HFF-Myc (cell line): ENCODE data around the gene RGMB.

Experiments
- DNase-seq: peaks from one replicate; pipeline ENCODE4 v3.0.0-alpha.2; 2011; ENCODE audit warnings: low read depth; ENCODE audit errors: extremely low read depth
- H3K4me3 ChIP-seq: replicated peaks from 2 replicates; pipeline ENCODE4 v1.5.1; 2011; ENCODE audit warnings: low read depth, mild to moderate bottlenecking, control low read depth, low read length
- CTCF ChIP-seq: IDR thresholded peaks from 2 replicates; pipeline ENCODE4 v1.5.1; 2012; ENCODE audit warnings: mild to moderate bottlenecking, low read depth, low read length, control low read depth; ENCODE audit errors: missing control alignments

The RGMB gene

GRCh38 chr5:98773214-98773463, 324 bp upstream of the RGMB start:
- no peak for TF ChIP-seq CTCF
- no peak for DNase-seq
- peak overlapping the region; percentile 84 for H3K4me3 ChIP-seq

DNA sequence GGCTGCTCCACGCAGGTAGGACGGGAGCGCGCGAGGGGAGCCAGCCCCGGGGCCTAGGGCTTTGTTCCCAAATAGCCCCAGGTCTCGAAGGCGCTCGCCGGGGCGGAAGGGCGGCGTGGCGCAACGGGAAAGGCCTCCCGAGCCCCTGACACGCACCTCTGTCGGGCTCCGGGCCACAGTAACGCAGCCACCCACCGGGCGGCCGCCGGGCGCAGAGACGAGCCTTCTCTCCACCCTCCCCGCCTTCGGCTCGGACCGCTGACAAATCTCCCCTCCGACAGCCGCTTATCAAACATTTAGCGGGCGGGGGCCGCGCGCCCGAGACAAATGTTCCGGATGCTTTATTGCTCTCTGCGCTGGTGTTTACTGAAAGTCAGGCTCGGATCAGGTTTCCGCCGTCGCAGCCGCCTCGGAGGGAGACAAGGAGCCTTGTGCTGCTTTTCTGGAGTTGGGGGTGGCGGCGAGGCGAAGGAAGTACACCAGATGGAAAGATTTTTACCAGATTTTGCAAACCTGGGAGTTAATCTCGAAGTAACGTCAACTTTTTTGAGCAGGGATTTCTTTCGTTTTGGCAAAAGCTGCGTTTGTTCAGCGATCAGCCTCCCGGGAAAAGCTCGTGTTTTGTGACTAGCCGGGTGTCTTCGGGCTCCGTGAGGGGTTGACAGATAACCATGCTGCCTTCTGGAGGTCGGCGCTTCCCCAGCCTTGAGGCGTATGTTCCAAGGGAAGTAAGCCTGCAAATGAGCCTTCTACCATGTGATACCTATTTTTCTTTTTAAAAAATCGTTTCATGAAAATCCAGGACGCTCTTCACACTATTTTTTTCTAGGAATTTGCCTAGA, 950 bp downstream of the RGMB start:
- DNase-seq = no peak
- TF ChIP-seq CTCF = no peak

DNA sequence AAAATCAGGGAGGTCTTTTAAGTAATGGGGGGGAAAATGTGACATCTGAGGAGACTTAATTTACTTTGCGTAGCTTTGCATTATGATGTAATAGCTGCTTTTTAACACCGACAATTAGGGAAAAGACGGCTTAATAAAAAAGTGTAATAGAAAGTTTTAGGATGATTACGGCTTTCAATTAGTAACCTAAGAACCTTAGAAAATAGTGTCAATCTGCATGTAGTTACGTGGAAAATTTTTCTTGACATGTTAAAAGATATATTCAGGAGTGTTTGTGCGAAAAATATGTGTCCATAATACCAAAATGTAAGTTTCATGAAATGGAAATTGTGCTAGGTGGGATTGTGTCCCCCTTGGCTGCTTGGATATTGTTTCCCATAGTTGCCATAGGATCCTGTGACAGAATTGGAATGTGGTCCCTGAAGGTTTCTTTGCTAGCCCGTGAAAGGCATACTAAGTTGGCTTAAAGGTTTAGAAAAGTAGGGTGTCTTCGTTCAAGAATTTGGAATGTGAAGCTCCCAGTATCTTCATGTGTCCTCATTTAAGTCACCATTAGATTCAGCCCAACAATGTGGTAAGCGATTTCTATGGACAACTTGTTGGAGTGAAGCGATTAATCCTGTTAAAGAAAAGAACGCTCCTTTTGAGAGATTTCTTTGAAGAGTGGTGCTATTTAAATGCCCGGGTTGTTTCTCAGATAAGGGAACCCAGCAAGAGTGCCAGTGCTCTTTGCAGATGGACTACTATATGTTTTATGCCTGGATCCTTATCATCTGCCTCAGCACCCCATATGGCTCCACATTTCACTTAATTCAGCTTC, 2.0 kb downstream of the RGMB start:
- no peak for DNase-seq
- no peak for TF ChIP-seq CTCF
- peak overlapping the region; percentile 84 for H3K4me3 ChIP-seq

More for the DNA sequence above, 950 bp downstream of the RGMB start:
- peak overlapping the region; percentile 84 for H3K4me3 ChIP-seq

DNA sequence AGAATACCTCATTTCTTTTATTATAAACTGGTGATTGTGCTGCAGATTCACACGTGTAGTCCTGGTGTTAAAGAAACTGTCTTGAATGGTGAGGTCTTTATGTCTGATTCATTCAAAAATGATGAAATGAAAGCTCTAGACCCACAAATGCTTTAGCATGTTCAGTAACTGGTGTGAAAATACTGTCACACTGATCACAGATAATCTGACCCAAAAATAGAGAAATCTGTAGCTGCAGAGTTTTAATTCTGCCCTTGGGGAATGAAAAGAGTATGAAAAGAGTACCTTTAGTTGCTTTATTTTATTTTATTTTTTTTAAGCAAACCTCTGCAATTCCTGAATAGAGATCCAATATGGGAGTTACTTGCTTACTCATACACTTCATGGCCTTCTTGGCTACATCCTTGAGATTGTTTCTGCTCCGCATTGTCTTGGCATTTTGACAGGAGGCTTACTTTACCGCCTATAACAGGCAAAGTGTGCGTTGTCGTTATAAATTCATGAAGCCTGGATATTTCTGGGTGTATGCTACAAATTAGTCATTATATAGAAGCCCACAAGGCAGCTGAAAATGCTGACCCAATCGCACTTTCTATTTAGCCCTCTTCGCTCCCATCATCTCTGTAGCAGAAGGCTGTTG, 2.7 kb downstream of the RGMB start:
- H3K4me3 ChIP-seq = peak overlapping the region; percentile 84
- TF ChIP-seq CTCF = no peak
- no peak for DNase-seq

DNA sequence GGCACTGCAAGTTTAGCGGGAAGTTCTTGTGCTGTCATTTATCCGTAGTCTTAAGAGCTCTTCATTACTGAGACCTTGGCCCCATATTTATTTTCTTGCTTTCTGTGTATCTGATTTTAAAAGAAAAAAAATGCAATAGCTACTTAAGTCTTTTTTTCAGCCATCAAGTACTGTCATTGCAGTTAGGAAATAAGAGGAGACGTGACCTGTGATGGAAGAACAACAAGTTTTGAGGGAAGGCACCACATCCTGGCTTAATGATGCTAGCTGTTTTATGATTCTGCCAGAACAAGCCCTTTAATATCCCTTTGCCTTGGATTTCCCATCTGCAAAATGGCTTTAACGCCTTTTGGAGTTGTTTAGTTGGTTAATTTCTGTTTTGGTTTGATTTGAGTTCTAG, 3.8 kb downstream of the RGMB start:
- peak overlapping the region; percentile 84 for H3K4me3 ChIP-seq
- no peak for TF ChIP-seq CTCF
- no peak for DNase-seq

DNA sequence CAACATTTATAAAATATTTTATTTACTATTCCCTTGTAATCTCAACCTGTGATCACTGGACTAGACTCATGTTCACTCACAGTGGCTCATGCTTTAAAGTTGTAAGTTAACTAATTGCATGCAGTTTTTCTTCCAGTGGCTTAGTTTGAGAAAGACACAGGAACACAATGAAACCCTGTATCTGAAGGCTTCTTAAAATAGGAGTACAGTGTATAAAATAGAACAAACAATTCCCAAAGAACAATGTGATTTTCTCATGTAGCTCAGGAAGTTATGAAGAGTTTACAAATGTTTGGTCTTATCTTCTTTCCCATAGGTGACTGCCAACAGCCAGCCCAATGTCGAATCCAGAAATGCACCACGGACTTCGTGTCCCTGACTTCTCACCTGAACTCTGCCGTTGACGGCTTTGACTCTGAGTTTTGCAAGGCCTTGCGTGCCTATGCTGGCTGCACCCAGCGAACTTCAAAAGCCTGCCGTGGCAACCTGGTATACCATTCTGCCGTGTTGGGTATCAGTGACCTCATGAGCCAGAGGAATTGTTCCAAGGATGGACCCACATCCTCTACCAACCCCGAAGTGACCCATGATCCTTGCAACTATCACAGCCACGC, 5.9 kb downstream of the RGMB start:
- H3K4me3 ChIP-seq = peak overlapping the region; percentile 13
- no peak for TF ChIP-seq CTCF
- no peak for DNase-seq
